ENCODE measurements around the gene SCAND1.

DNA sequence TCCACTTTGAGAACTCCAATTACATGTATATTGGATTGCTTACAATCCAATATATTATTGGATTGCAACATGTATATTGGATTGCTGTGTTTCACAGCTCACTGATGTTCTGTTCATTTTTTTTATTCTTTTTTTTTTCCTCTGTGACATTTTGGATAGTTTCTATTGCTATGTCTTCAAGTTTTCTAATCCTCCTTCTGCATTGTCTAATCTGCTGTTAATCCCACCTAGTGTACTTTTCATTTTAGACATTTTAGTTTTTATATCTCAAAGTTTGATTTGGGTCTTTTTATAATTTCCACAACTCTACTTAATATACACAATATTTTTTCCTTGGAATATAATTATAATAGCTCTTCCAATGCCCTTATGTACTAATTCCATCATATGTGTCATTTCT lies 48.6 kb upstream of the SCAND1 start:
- no peak for TF ChIP-seq POLR2A (IDR thresholded peaks at IDR 0.05)
- no peak for TF ChIP-seq CTCF (IDR thresholded peaks at IDR 0.05)

Data from uterus (tissue), 2 donors.